Activated CD4-positive, alpha-beta T cell treated with anti-CD3 and anti-CD28 coated beads, Interleukin-2, amount 50 U/mL, for 1 hour (primary cell): ENCODE measurements around the gene MYO1B.

Source experiments
- DNase-seq: peaks from one replicate; pipeline ENCODE4 v3.0.0-alpha.2; 2020

MYO1B gene

GRCh38 chr2:191327484-191327883, 82.3 kb downstream of the MYO1B start:
- DNase-seq: no peak

GRCh38 chr2:191328150-191328809, 83.1 kb downstream of the MYO1B start:
- DNase-seq: no peak

GRCh38 chr2:191329841-191330240, 84.6 kb downstream of the MYO1B start:
- DNase-seq: no peak

GRCh38 chr2:191333911-191334357, 88.7 kb downstream of the MYO1B start:
- no peak for DNase-seq

- DNase-seq: no peak
Measured at GRCh38 chr2:191335875-191336464, 90.8 kb downstream of the MYO1B start.

GRCh38 chr2:191341436-191341835, 96.2 kb downstream of the MYO1B start:
- DNase-seq: no peak

GRCh38 chr2:191343796-191344338, 98.7 kb downstream of the MYO1B start:
- no peak for DNase-seq

GRCh38 chr2:191345788-191346187, 100.6 kb downstream of the MYO1B start:
- no peak for DNase-seq

GRCh38 chr2:191347154-191347553, 102.0 kb downstream of the MYO1B start:
- no peak for DNase-seq

- no peak for DNase-seq
Measured at GRCh38 chr2:191347881-191348280, 102.7 kb downstream of the MYO1B start.

- DNase-seq: no peak
Measured at GRCh38 chr2:191349990-191350389, 104.8 kb downstream of the MYO1B start.

GRCh38 chr2:191350826-191351225, 105.6 kb downstream of the MYO1B start:
- DNase-seq: no peak

- no peak for DNase-seq
Measured at GRCh38 chr2:191351298-191351697, 106.1 kb downstream of the MYO1B start.

GRCh38 chr2:191351921-191352320, 106.7 kb downstream of the MYO1B start:
- DNase-seq: no peak

GRCh38 chr2:191352536-191352935, 107.3 kb downstream of the MYO1B start:
- DNase-seq: no peak

- no peak for DNase-seq
Measured at GRCh38 chr2:191355170-191355758, 110.1 kb downstream of the MYO1B start.

GRCh38 chr2:191357678-191358077, 112.5 kb downstream of the MYO1B start:
- no peak for DNase-seq

GRCh38 chr2:191358325-191359025, 113.3 kb downstream of the MYO1B start:
- no peak for DNase-seq

GRCh38 chr2:191359133-191359532, 113.9 kb downstream of the MYO1B start:
- no peak for DNase-seq

- no peak for DNase-seq
Measured at GRCh38 chr2:191360918-191361317, 115.7 kb downstream of the MYO1B start.

- DNase-seq: no peak
Measured at GRCh38 chr2:191362841-191363240, 117.6 kb downstream of the MYO1B start.

- no peak for DNase-seq
Measured at GRCh38 chr2:191363267-191363666, 118.1 kb downstream of the MYO1B start.

- no peak for DNase-seq
Measured at GRCh38 chr2:191365089-191365488, 119.9 kb downstream of the MYO1B start.

- no peak for DNase-seq
Measured at GRCh38 chr2:191366199-191366598, 121.0 kb downstream of the MYO1B start.
